ENCODE measurements around the gene KCNC4.

KCNC4 gene

GRCh38 chr1:110259770-110260169, 49.7 kb downstream of the KCNC4 start:
- no peak for DNase-seq
